Measurements from ENCODE around the gene LRRC4C.

GRCh38 chr11:40974186-40974795 is 485.2 kb downstream of the LRRC4C start:
- TF ChIP-seq REST (IDR thresholded peaks at IDR 0.05) (no peak), CTCF (IDR thresholded peaks at IDR 0.05; ENCODE audit: low read depth, low read length, missing input control) (no peak)

Measured in liver (tissue), 2 donors.